CD14-positive monocyte (primary cell): Measurements from ENCODE around the gene RBMS1. TPM values are rescaled to one million over a fixed set of nuclear protein-coding genes. Genes with fewer than 3 reads are reported as not detected.

ENCODE experiments used
- DNase-seq, 3 donors: peaks; one replicate each; pipeline ENCODE4 v3.0.0-alpha.2; 2011 to 2022
- H2AFZ ChIP-seq: 2 replicates; pipeline ENCODE4 v1.6.0; 2012; ENCODE audit warnings: mild to moderate bottlenecking, low read depth, low read length, inconsistent platforms; ENCODE audit not compliant: insufficient read depth, poor library complexity, severe bottlenecking
- H3K27ac ChIP-seq, 2 donors: 1 replicate in 1 of 2; 2 replicates in 1 of 2; pipeline ENCODE4 v1.5.1; 2012 to 2013; ENCODE audit warnings: low read length in 2 of 2, control low read depth in 1 of 2, inconsistent platforms in 1 of 2, low read depth in 1 of 2, mild to moderate bottlenecking in 1 of 2
- H3K27me3 ChIP-seq, 2 donors: one replicate each; pipeline versions ENCODE4 v1.6.0 to v1.6.1; 2011 to 2013; ENCODE audit warnings: low read length in 2 of 2; ENCODE audit not compliant: control insufficient read depth in 2 of 2, insufficient read depth in 2 of 2
- H3K36me3 ChIP-seq, 2 donors: replicated peaks in 1 of 2; 1 replicate in 1 of 2; 2 replicates in 1 of 2; pipeline versions ENCODE4 v1.5.1 to v1.6.1; 2012 to 2013; ENCODE audit warnings: low read length in 2 of 2, control low read depth in 1 of 2, inconsistent platforms in 1 of 2, mild to moderate bottlenecking in 1 of 2; ENCODE audit not compliant: insufficient read depth in 2 of 2, control insufficient read depth in 1 of 2
- H3K4me1 ChIP-seq, 2 donors: 1 replicate in 1 of 2; 2 replicates in 1 of 2; pipeline versions ENCODE4 v1.5.1 to v1.6.1; 2012 to 2013; ENCODE audit warnings: low read length in 2 of 2, control low read depth in 1 of 2, inconsistent platforms in 1 of 2, mild to moderate bottlenecking in 1 of 2, moderate library complexity in 1 of 2; ENCODE audit not compliant: insufficient read depth in 2 of 2, control insufficient read depth in 1 of 2
- H3K4me2 ChIP-seq: replicated peaks from 2 replicates; pipeline ENCODE3; 2012; ENCODE audit warnings: low read length, moderate library complexity, mild to moderate bottlenecking; ENCODE audit not compliant: poor library complexity, severe bottlenecking; ENCODE audit errors: extremely low read depth
- H3K4me3 ChIP-seq, 3 experiments: fragments of 200-600 bp in 1 of 3; sonication (generic) in 1 of 3; replicated peaks in 1 of 3; 1 replicate in 2 of 3; 2 replicates in 1 of 3; pipeline ENCODE4 v1.5.1; 2011 to 2013; ENCODE audit warnings: low read length in 3 of 3, mild to moderate bottlenecking in 3 of 3, control low read depth in 2 of 3, low read depth in 2 of 3, inconsistent platforms in 1 of 3, moderate library complexity in 1 of 3
- H3K79me2 ChIP-seq: 2 replicates; pipeline ENCODE4 v1.6.0; 2012; ENCODE audit warnings: mild to moderate bottlenecking, control low read depth, inconsistent platforms, low read length, moderate library complexity; ENCODE audit not compliant: insufficient read depth
- H3K9ac ChIP-seq: 2 replicates; pipeline ENCODE4 v1.6.0; 2017; ENCODE audit warnings: low read length, mild to moderate bottlenecking; ENCODE audit not compliant: insufficient read depth, poor library complexity, severe bottlenecking
- H3K9me3 ChIP-seq, 2 donors: replicated peaks in 1 of 2; 1 replicate in 1 of 2; 2 replicates in 1 of 2; pipeline versions ENCODE4 v1.5.1 to v1.6.1; 2012 to 2013; ENCODE audit warnings: low read length in 2 of 2, control low read depth in 1 of 2; ENCODE audit not compliant: control insufficient read depth in 1 of 2, insufficient read depth in 1 of 2
- H4K20me1 ChIP-seq: 2 replicates; pipeline ENCODE4 v1.6.0; 2012; ENCODE audit warnings: mild to moderate bottlenecking, low read length, control low read depth, moderate library complexity; ENCODE audit not compliant: insufficient read depth
- H3K27ac Mint-ChIP-seq, 7 donors: one replicate each; pipeline ENCODE4 v1.8.0; 2020; ENCODE audit warnings: mild to moderate bottlenecking in 7 of 7, mixed read lengths in 7 of 7, moderate library complexity in 6 of 7, inconsistent platforms in 2 of 7
- H3K27me3 Mint-ChIP-seq, 3 donors: one replicate each; pipeline ENCODE4 v1.8.0; 2021 to 2022; ENCODE audit warnings: low read depth in 3 of 3, mild to moderate bottlenecking in 3 of 3, mixed read lengths in 3 of 3, moderate library complexity in 3 of 3, inconsistent platforms in 1 of 3
- H3K36me3 Mint-ChIP-seq, 2 donors: one replicate each; pipeline ENCODE4 v1.8.0; 2020; ENCODE audit warnings: mixed read lengths in 2 of 2, inconsistent platforms in 1 of 2, mild to moderate bottlenecking in 1 of 2
- H3K4me1 Mint-ChIP-seq: one replicate; pipeline ENCODE4 v1.8.0; 2020; ENCODE audit warnings: mild to moderate bottlenecking, mixed read lengths
- H3K4me3 Mint-ChIP-seq, 2 donors: one replicate each; pipeline ENCODE4 v1.8.0; 2020; ENCODE audit warnings: mild to moderate bottlenecking in 2 of 2, mixed read lengths in 2 of 2, moderate library complexity in 1 of 2
- H3K9me3 Mint-ChIP-seq, 7 donors: one replicate each; pipeline ENCODE4 v1.8.0; 2020 to 2022; ENCODE audit warnings: mixed read lengths in 7 of 7, mild to moderate bottlenecking in 6 of 7, moderate library complexity in 6 of 7, inconsistent platforms in 2 of 7
- CTCF ChIP-seq: fragments of 200-600 bp; IDR thresholded peaks from one replicate; pipeline ENCODE4 v1.8.0; 2022; ENCODE audit warnings: antibody characterized with exemption, mild to moderate bottlenecking
- WGBS: methylation state at CpG from one replicate; pipeline ENCODE4 v1.1.5; 2013; ENCODE audit warnings: missing lambda C conversion rate; ENCODE audit not compliant: insufficient coverage; 5-methylcytosine and 5-hydroxymethylcytosine counted together
- intact Hi-C, 2 donors: fragments of 100-400 bp; cut with micrococcal nuclease; formaldehyde crosslinking; loops; one replicate each; pipeline versions ENCODE4 v1.15.0 to v1.15.1; 2023
- polyA plus RNA-seq, 3 donors: library from polyadenylated mRNA; depleted of rRNA in 1 of 3; unstranded in 2 of 3; stranded (reverse) in 1 of 3; fragments of 300-500 nt in 2 of 3; fragments of >200 nt in 1 of 3; fragmentation: Illumina TruSeq in 2 of 3; gene quantifications; 1 replicate in 2 of 3; 2 replicates in 1 of 3; pipeline ENCODE4 v1.2.3, GENCODE V29; 2012 to 2021

The RBMS1 gene
- polyA plus RNA-seq, 3 donors, result 88.2 to 91.2 (median 89.4) TPM

GRCh38 chr2:160464017-160464416, 29.6 kb downstream of the RBMS1 start:
- H4K20me1 ChIP-seq, result peaks cover 6% of the 10 kb centered on the region
- no peak overlapping the region for H3K9ac ChIP-seq
- no peaks in the 10 kb centered on the region for H3K79me2 ChIP-seq
- no peaks in the 10 kb centered on the region for H3K27me3 Mint-ChIP-seq
- H3K36me3 ChIP-seq, result no peaks in the 10 kb centered on the region
- H3K4me3 Mint-ChIP-seq, result no peak overlapping the region
- H3K27me3 ChIP-seq, result no peaks in the 10 kb centered on the region
- no peaks in the 10 kb centered on the region for H3K9me3 ChIP-seq
- peaks cover 0 to 3% (median 0%) of the 10 kb centered on the region in 7 donors for H3K9me3 Mint-ChIP-seq
- TF ChIP-seq CTCF, result no peak
- WGBS, result no CpG with 5 or more reads among the region's 2 CpGs
- peaks cover 2 to 7% of the 10 kb centered on the region in 2 donors for H3K36me3 Mint-ChIP-seq
- intact Hi-C loops, result no loop called here
- H3K4me3 ChIP-seq, result no peak overlapping the region
- H3K4me1 ChIP-seq, result peaks cover 3 to 4% of the 10 kb centered on the region in 2 donors
- no peak overlapping the region for H2AFZ ChIP-seq
- peaks cover 10% of the 10 kb centered on the region for H3K4me1 Mint-ChIP-seq
- H3K4me2 ChIP-seq, result no peak overlapping the region
- no peak for DNase-seq
- no peak overlapping the region for H3K27ac ChIP-seq
- no peak overlapping the region for H3K27ac Mint-ChIP-seq

- no peak for TF ChIP-seq CTCF
- no peak overlapping the region for H3K4me3 Mint-ChIP-seq
- intact Hi-C loops, result no loop called here
These were observed 30.4 kb downstream of the RBMS1 start for GRCh38 chr2:160463245-160463644.

More at GRCh38 chr2:160463245-160463644, 30.4 kb downstream of the RBMS1 start:
- no peak overlapping the region for H3K27ac ChIP-seq
- Mint-ChIP-seq H3K27me3 (no peaks in the 10 kb centered on the region), H3K4me1 (peaks cover 10% of the 10 kb centered on the region), H3K36me3 (peaks cover 4 to 11% of the 10 kb centered on the region in 2 donors), H3K9me3 (peaks cover 0 to 3% (median 0%) of the 10 kb centered on the region in 7 donors), H3K27ac (no peak overlapping the region)
- H3K4me1 ChIP-seq, result peaks cover 3 to 4% of the 10 kb centered on the region in 2 donors
- no peaks in the 10 kb centered on the region for H3K27me3 ChIP-seq
- H2AFZ ChIP-seq, result no peak overlapping the region
- H3K9me3 ChIP-seq, result no peaks in the 10 kb centered on the region
- no peaks in the 10 kb centered on the region for H3K79me2 ChIP-seq
- WGBS, result 100% methylated on average over 5 of the region's 9 CpGs
- H4K20me1 ChIP-seq, result peaks cover 3% of the 10 kb centered on the region
- no peak overlapping the region for H3K4me2 ChIP-seq
- H3K4me3 ChIP-seq, result no peak overlapping the region
- H3K9ac ChIP-seq, result no peak overlapping the region
- no peaks in the 10 kb centered on the region for H3K36me3 ChIP-seq
- DNase-seq, result no peak
